ENCODE measurements around the gene CFAP54. TPM values are rescaled to one million over a fixed set of nuclear protein-coding genes. Genes with fewer than 3 reads are reported as not detected.

CFAP54 gene
- total and polyA plus RNA-seq, 3 experiments from 2014 or later, result 0.08 to 0.88 (median 0.66) TPM

DNA sequence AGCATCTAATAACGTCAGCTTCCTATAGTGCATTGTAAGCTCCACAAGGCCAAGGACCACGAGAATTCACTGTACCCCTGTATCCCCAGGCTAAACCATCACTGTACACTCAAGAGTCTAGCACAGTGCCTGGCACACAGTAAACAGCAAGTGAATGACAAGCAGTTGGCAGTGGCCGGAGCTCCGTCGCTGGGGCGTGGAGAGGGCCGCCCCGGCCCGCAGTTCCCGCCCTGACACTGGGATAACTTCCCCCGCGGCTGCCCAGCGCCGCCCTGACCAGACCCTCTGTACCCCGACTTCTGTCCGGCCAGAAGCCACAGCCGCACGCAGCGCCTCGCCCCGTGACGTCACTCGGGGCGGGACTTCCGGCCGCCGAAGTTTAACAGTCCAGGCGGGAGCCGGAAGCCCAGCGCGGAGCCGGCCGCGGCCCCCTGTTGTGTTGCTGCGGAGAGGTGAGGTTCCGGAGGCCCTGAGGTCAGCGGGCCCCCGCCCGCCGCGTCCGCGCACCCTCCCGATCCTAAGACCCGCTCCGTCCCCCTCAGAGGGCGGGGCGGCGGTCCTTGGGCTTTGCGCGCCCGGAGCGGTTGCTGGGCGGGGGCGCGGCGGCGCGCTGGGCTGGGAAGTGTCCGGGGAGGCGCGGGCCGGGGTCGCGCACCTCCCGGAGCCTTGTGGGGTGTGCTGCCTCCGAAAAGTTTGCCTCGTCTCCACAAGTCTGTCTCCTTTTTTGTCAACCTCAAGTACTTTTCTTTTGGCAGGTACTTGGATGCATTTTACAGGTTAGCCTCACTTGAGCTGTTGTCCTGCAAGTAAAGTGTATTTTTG lies 417.7 kb downstream of the CFAP54 start, which contains the start of gene NEDD1:
TSS of gene NEDD1 (plus strand) at position 409 of the 822 bp plus-strand sequence. CDS start 2,503 bp downstream, outside the sequence.
- H3K27ac Mint-ChIP-seq, result peak within 1 kb of the TSS; percentile 91 to 99 (median 99)
- H3K4me1 Mint-ChIP-seq, result peaks cover 45 to 53% (median 53%) of the 10 kb centered on the region in 3 donors
- peaks cover 0 to 3% of the 10 kb centered on the region in 2 donors for H3K27me3 Mint-ChIP-seq
- peak within 1 kb of the TSS; percentile 87 to 98 (median 96) for H3K4me3 Mint-ChIP-seq
- peak; percentile 80 to 89 (median 83) for DNase-seq
- peaks cover 0 to 19% (median 3%) of the 10 kb centered on the region in 3 donors for H3K36me3 Mint-ChIP-seq
- no peaks in the 10 kb centered on the region for H3K9me3 Mint-ChIP-seq
- no peaks in the 10 kb centered on the region for H3K27me3 ChIP-seq (ENCODE audit: insufficient read depth, low read length, poor library complexity, severe bottlenecking)
- CTCF ChIA-PET, result interaction anchor here (1.1 to 1.6 kb wide), 2 partner anchors 13 to 81 kb away, joined by 3 read pairs; no protein-coding TSS in a partner anchor
- POLR2A ChIA-PET, result interaction anchor here (0.9 to 1.2 kb wide), 3 partner anchors 10 to 872 kb away, joined by 3 to 6 read pairs (median 3); partner anchors contain the start of gene LTA4H
- H3K36me3 ChIP-seq (ENCODE audit: insufficient read depth, low read length), result no peaks in the 10 kb centered on the region
- H3K27ac ChIP-seq (ENCODE audit: low read depth, low read length), result peak within 1 kb of the TSS; percentile 98
- H3K4me3 ChIP-seq (ENCODE audit: low read length), result peak within 1 kb of the TSS; percentile 83
- no peaks in the 10 kb centered on the region for H3K9me3 ChIP-seq (ENCODE audit: low read length)
- H3K4me1 ChIP-seq (ENCODE audit: insufficient read depth, low read length), result peaks cover 34% of the 10 kb centered on the region

DNA sequence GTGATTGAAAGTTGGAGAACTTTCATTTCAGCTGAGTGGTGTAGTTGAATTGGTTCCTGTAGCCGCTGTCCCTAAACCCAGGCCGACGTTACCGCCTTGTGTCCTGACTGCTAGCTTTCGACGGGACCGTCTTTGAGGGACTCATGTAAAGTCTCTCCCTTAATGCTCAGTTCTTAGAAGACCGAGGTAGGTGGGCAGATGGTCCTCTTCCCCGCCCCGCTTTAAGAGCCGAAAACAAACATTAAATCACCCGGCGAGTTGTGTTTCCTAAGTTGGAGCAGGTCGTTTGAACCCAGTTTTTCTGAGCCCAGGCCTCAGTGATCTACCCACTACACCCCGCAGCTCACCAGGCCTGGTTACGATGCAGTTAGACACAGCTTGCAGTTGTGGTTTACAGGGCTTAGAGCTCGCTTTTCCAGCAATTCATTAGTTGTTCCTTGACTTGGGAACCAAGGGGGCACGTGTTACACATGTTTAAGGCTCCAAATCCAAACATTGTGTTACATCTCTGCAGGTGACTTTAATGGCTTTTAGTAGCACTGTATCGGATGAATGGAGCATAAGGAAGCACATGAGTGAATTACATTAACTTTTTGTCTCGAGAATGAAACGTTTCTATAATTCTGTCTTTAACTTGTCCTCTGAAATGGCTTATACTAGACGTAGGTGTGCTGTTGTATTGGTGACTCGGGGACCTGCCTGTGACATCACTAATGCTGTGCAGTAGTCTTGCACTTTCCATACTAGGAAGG lies 418.5 kb downstream of the CFAP54 start:
- Histone ChIP-seq H3K9me3 (ENCODE audit: low read length) (no peaks in the 10 kb centered on the region), H3K4me1 (ENCODE audit: insufficient read depth, low read length) (peaks cover 34% of the 10 kb centered on the region), H3K4me3 (ENCODE audit: low read length) (peak overlapping the region; percentile 83), H3K36me3 (ENCODE audit: insufficient read depth, low read length) (no peaks in the 10 kb centered on the region), H3K27ac (ENCODE audit: low read depth, low read length) (peak overlapping the region; percentile 98), H3K27me3 (ENCODE audit: insufficient read depth, low read length, poor library complexity, severe bottlenecking) (no peaks in the 10 kb centered on the region)
- POLR2A ChIA-PET, result interaction anchor here (1.0 kb wide), 1 partner anchor 508 kb away, joined by 3 read pairs; no protein-coding TSS in a partner anchor
- Mint-ChIP-seq H3K27me3 (peaks cover 0 to 3% of the 10 kb centered on the region in 2 donors), H3K4me1 (peaks cover 47 to 60% (median 58%) of the 10 kb centered on the region in 3 donors), H3K27ac (peak overlapping the region; percentile 91 to 99 (median 98)), H3K9me3 (no peaks in the 10 kb centered on the region), H3K4me3 (peak overlapping the region; percentile 87 to 98 (median 96)), H3K36me3 (peaks cover 0 to 21% (median 3%) of the 10 kb centered on the region in 3 donors)
- CTCF ChIA-PET, result interaction anchor here (1.1 to 1.6 kb wide), 2 partner anchors 12 to 80 kb away, joined by 3 read pairs; no protein-coding TSS in a partner anchor
- DNase-seq, result peak in 3 of 5 donors; percentile 1 to 49 (median 17)

DNA sequence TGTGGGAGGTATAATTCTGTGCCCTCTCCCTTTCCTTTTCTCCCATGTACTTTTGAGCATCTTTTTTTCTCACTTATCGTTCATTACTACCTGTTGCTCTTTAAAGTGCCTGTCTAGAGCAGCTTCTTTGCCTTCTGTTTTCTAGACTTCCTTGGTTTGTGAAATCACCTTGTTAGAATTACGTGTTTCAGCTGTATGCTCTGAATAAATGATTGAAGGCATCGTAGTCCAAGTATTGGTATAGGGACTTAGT lies 419.0 kb downstream of the CFAP54 start:
- peaks cover 0 to 24% (median 3%) of the 10 kb centered on the region in 3 donors for H3K36me3 Mint-ChIP-seq
- no peak overlapping the region for H3K27ac ChIP-seq (ENCODE audit: low read depth, low read length)
- H3K27ac Mint-ChIP-seq, result peak overlapping the region; percentile 91 to 99 (median 98)
- H3K9me3 ChIP-seq (ENCODE audit: low read length), result no peaks in the 10 kb centered on the region
- peaks cover 0 to 3% of the 10 kb centered on the region in 2 donors for H3K27me3 Mint-ChIP-seq
- no peaks in the 10 kb centered on the region for H3K9me3 Mint-ChIP-seq
- CTCF ChIA-PET, result interaction anchor here (1.1 kb wide), 1 partner anchor 12 kb away, joined by 3 read pairs; no protein-coding TSS in a partner anchor
- H3K4me3 ChIP-seq (ENCODE audit: low read length), result peak overlapping the region; percentile 83
- POLR2A ChIA-PET, result no interaction called here
- DNase-seq, result no peak
- H3K27me3 ChIP-seq (ENCODE audit: insufficient read depth, low read length, poor library complexity, severe bottlenecking), result no peaks in the 10 kb centered on the region
- no peaks in the 10 kb centered on the region for H3K36me3 ChIP-seq (ENCODE audit: insufficient read depth, low read length)
- H3K4me1 Mint-ChIP-seq, result peaks cover 49 to 65% (median 63%) of the 10 kb centered on the region in 3 donors
- H3K4me1 ChIP-seq (ENCODE audit: insufficient read depth, low read length), result peaks cover 34% of the 10 kb centered on the region
- peak overlapping the region; percentile 87 to 98 (median 96) for H3K4me3 Mint-ChIP-seq

DNA sequence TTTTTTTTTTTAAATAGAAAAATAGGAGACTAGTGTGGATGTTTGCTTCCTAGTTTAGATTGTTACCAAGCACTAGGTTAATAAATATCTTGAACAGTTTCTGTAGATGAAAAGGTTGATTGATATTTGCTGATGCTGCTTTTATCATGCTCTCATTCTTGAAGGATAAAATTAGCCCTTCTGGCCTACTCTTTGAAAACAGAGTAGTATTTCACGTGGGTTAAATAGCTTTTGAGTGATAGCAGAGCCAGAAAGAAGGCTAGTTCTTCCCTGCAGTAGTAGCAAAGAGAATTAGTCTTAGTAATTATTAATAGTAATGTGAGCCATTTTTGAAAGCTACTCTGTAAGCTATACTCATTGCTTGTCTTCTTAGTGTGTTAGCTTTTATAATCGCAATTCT lies 422.9 kb downstream of the CFAP54 start:
- H3K4me3 ChIP-seq (ENCODE audit: low read length), result no peak overlapping the region
- no peaks in the 10 kb centered on the region for H3K9me3 ChIP-seq (ENCODE audit: low read length)
- no peaks in the 10 kb centered on the region for H3K9me3 Mint-ChIP-seq
- no peak for DNase-seq
- peaks cover 4% of the 10 kb centered on the region for H3K36me3 ChIP-seq (ENCODE audit: insufficient read depth, low read length)
- H3K36me3 Mint-ChIP-seq, result peaks cover 7 to 33% (median 12%) of the 10 kb centered on the region in 3 donors
- peak overlapping the region in 1 of 8 donors; percentile 23 for H3K27ac Mint-ChIP-seq
- H3K4me3 Mint-ChIP-seq, result no peak overlapping the region
- peaks cover 31% of the 10 kb centered on the region for H3K4me1 ChIP-seq (ENCODE audit: insufficient read depth, low read length)
- no peaks in the 10 kb centered on the region for H3K27me3 ChIP-seq (ENCODE audit: insufficient read depth, low read length, poor library complexity, severe bottlenecking)
- ChIA-PET POLR2A (no interaction called here), CTCF (interaction anchor here (1.3 kb wide), 1 partner anchor 11 kb away, joined by 3 read pairs; no protein-coding TSS in a partner anchor)
- H3K4me1 Mint-ChIP-seq, result peaks cover 59 to 82% (median 75%) of the 10 kb centered on the region in 3 donors
- H3K27ac ChIP-seq (ENCODE audit: low read depth, low read length), result no peak overlapping the region
- peaks cover 0 to 3% of the 10 kb centered on the region in 2 donors for H3K27me3 Mint-ChIP-seq

DNA sequence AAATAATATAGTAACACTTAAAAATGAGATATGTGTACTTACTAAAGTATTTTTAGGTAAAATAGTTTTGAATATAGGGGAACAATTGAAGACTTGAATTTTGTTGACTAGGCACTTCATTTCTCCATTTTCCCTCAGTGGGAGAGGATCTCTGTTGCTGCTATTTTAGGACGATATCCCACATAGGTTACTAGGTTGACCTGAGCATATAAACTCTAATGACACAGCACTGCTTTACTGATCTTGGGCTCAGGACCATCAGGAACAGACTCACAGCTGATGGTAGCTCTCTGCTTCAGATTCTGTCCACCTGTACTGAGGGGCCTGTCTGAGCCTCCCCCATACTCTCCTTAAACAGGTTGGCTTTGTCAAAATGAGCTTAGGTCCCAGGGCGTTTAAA lies 423.6 kb downstream of the CFAP54 start:
- Histone ChIP-seq H3K36me3 (ENCODE audit: insufficient read depth, low read length) (peaks cover 4% of the 10 kb centered on the region), H3K4me1 (ENCODE audit: insufficient read depth, low read length) (peaks cover 28% of the 10 kb centered on the region), H3K27ac (ENCODE audit: low read depth, low read length) (no peak overlapping the region), H3K4me3 (ENCODE audit: low read length) (no peak overlapping the region), H3K9me3 (ENCODE audit: low read length) (no peaks in the 10 kb centered on the region), H3K27me3 (ENCODE audit: insufficient read depth, low read length, poor library complexity, severe bottlenecking) (no peaks in the 10 kb centered on the region)
- no peaks in the 10 kb centered on the region for H3K9me3 Mint-ChIP-seq
- H3K27ac Mint-ChIP-seq, result peak overlapping the region in 1 of 8 donors; percentile 59
- H3K36me3 Mint-ChIP-seq, result peaks cover 7 to 26% (median 13%) of the 10 kb centered on the region in 3 donors
- H3K4me1 Mint-ChIP-seq, result peaks cover 56 to 78% (median 74%) of the 10 kb centered on the region in 3 donors
- H3K4me3 Mint-ChIP-seq, result no peak overlapping the region
- ChIA-PET POLR2A (no interaction called here), CTCF (interaction anchor here (1.3 kb wide), 1 partner anchor 12 kb away, joined by 3 read pairs; no protein-coding TSS in a partner anchor)
- no peaks in the 10 kb centered on the region for H3K27me3 Mint-ChIP-seq
- no peak for DNase-seq

DNA sequence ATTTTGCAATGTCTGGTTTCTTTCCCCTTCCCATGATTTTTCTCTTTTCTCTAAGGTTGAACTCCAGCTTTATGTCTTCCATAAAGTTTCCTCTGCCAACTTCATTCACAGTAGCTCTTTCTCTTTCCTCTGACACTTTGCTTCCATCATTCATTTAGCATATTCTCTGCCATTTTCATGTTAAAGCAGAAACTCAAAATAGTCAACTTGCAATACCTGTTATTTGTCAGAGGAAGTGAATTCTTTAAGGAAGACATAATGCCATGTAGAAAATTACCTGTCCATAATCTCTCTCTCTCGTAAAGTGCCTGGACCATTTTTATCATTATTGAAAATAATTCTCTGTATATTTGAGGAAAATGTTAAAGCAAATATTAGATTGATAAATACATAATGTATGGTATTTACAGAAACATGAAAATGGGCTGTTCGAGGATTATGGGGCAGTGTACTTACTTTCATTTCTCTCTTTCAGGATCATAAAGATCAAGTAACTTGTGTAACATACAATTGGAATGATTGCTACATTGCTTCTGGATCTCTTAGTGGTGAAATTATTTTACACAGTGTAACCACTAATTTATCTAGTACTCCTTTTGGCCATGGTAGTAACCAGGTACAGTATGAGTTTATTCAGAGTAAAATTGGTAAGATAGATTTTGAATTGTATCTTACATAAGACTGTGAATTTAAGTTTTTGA lies 430.3 kb downstream of the CFAP54 start:
- peaks cover 22 to 53% (median 32%) of the 10 kb centered on the region in 3 donors for H3K36me3 Mint-ChIP-seq

More for the DNA sequence above, 430.3 kb downstream of the CFAP54 start:
- H3K9me3 Mint-ChIP-seq, result peaks cover 0 to 1% (median 0%) of the 10 kb centered on the region in 5 donors
- ChIA-PET CTCF (interaction anchor here (0.9 kb wide), 1 partner anchor 12 kb away, joined by 3 read pairs; no protein-coding TSS in a partner anchor), POLR2A (no interaction called here)
- Histone ChIP-seq H3K36me3 (ENCODE audit: insufficient read depth, low read length) (peaks cover 4% of the 10 kb centered on the region), H3K27ac (ENCODE audit: low read depth, low read length) (no peak overlapping the region), H3K27me3 (ENCODE audit: insufficient read depth, low read length, poor library complexity, severe bottlenecking) (no peaks in the 10 kb centered on the region), H3K9me3 (ENCODE audit: low read length) (no peaks in the 10 kb centered on the region), H3K4me1 (ENCODE audit: insufficient read depth, low read length) (no peaks in the 10 kb centered on the region), H3K4me3 (ENCODE audit: low read length) (no peak overlapping the region)
- H3K27ac Mint-ChIP-seq, result peak overlapping the region in 5 of 8 donors; percentile 6 to 68 (median 43)
- no peak for DNase-seq
- H3K4me3 Mint-ChIP-seq, result no peak overlapping the region
- H3K4me1 Mint-ChIP-seq, result peaks cover 24 to 44% (median 40%) of the 10 kb centered on the region in 3 donors
- H3K27me3 Mint-ChIP-seq, result no peaks in the 10 kb centered on the region

Measured in CD8-positive, alpha-beta memory T cell (primary cell).